Ovary (tissue), 9 donors: ENCODE data around the gene TMED6. TPM values are rescaled to one million over a fixed set of nuclear protein-coding genes. Genes with fewer than 3 reads are reported as not detected.

Source experiments
- DNase-seq, 5 donors: peaks; one replicate each; pipeline ENCODE4 v3.0.0-alpha.2; 2019 to 2020
- H3K27ac ChIP-seq, 2 donors: fragments of 200-600 bp; one replicate each; pipeline versions ENCODE4 v1.5.1 to v1.8.0; 2019 to 2022
- H3K27me3 ChIP-seq: fragments of 200-600 bp; one replicate; pipeline ENCODE4 v1.8.0; 2022
- H3K36me3 ChIP-seq: fragments of 200-600 bp; sonication (generic); one replicate; pipeline ENCODE4 v1.5.1; 2019
- H3K4me1 ChIP-seq: one replicate; pipeline ENCODE4 v1.8.1; 2013; ENCODE audit warnings: mild to moderate bottlenecking, moderate library complexity; ENCODE audit not compliant: insufficient read depth
- H3K4me3 ChIP-seq: fragments of 200-600 bp; sonication (generic); one replicate; pipeline ENCODE4 v1.5.1; 2017
- H3K9me3 ChIP-seq, 2 donors: fragments of 200-600 bp in 1 of 2; sonication (generic) in 1 of 2; one replicate each; pipeline versions ENCODE4 v1.5.1 to v1.8.1; 2013 to 2019; ENCODE audit warnings: mild to moderate bottlenecking in 1 of 2, moderate library complexity in 1 of 2
- CTCF ChIP-seq, 3 donors: fragments of 450-650 bp in 2 of 3; fragments of 200-600 bp in 1 of 3; IDR thresholded peaks; one replicate each; pipeline versions ENCODE4 v1.5.1 to v1.8.0; 2016 to 2022; ENCODE audit warnings: antibody characterized with exemption in 3 of 3, mild to moderate bottlenecking in 1 of 3
- EP300 ChIP-seq: sonication (generic); formaldehyde crosslinking; IDR thresholded peaks from one replicate; pipeline ENCODE4 v1.6.1; 2017; ENCODE audit warnings: antibody characterized with exemption
- POLR2A ChIP-seq: fragments of 450-650 bp; IDR thresholded peaks from one replicate; pipeline ENCODE4 v1.6.1; 2017; ENCODE audit warnings: antibody characterized with exemption, mild to moderate bottlenecking, moderate library complexity
- WGBS, 3 donors: extraction: QIAGEN DNeasy Blood & Tissue Kit in 1 of 3; methylation state at CpG; one replicate each; pipeline versions ENCODE4 v1.1.5 to v1.1.7; 2013 to 2017; 5-methylcytosine and 5-hydroxymethylcytosine counted together
- intact Hi-C, 4 donors: fragments of 100-400 bp; cut with DNase I; formaldehyde crosslinking; loops; one replicate each; pipeline versions ENCODE4 v1.11.0 to v1.15.1; 2022 to 2023
- polyA plus RNA-seq, 2 donors: library from polyadenylated mRNA; stranded (reverse); fragments of 200-250 nt in 1 of 2; fragments of 350-450 nt in 1 of 2; fragmentation: Illumina TruSeq in 1 of 2; extraction: RNeasy Lipid Tissue Mini Kit (QIAGEN cat#74804) in 1 of 2; gene quantifications; one replicate each; pipeline ENCODE4 v1.2.3, GENCODE V29; 2013 to 2014
- total RNA-seq, 7 donors: library from RNA; depleted of rRNA in 2 of 7; stranded (reverse); fragments of >200 nt in 2 of 7; fragmentation: NEBNext Ultra II Directional in 3 of 7; extraction: Animal tissue kit (Norgen Biotek cat#: 25700) in 3 of 7; gene quantifications; one replicate each; pipeline versions ENCODE4 v1.1.0 to v1.2.4, GENCODE V29; 2016 to 2023
- donor health status: DM: no; HTN: no; CAD: no; lungs with moderate emphysema.
- donor health status: DM: no; HTN: no; CAD: no.
- donor health status: Bipolar disorder and iron deficiency.
- donor health status: DM: yes; HTN: yes; CAD: no.
- donor health status: DM: no; HTN: no; CAD: no.
- donor health status: DM: yes; HTN: yes; CAD: no.

TMED6 gene
- total and polyA plus RNA-seq, 9 donors, result 0.51 to 4.9 (median 0.66) TPM; not detected in 3

GRCh38 chr16:69314534-69314933 is 37.1 kb downstream of the TMED6 start:
- no peak overlapping the region for H3K27ac ChIP-seq
- intact Hi-C loops, result no loop called here

GRCh38 chr16:69313469-69313868 is 38.1 kb downstream of the TMED6 start:
- WGBS, 3 donors, result 93 to 96% (median 93%) methylated on average over 5 of the region's 5 CpGs
- no peaks in the 10 kb centered on the region for H3K36me3 ChIP-seq
- intact Hi-C loops, result no loop called here

More at GRCh38 chr16:69314534-69314933, 37.1 kb downstream of the TMED6 start:
- 61 to 79% (median 74%) methylated on average over 11 of the region's 11 CpGs for WGBS, 3 donors
- H3K9me3 ChIP-seq, result no peaks in the 10 kb centered on the region
- TF ChIP-seq CTCF (IDR thresholded peaks at IDR 0.05) (no peak), EP300 (no peak), POLR2A (no peak)
- no peaks in the 10 kb centered on the region for H3K36me3 ChIP-seq
- H3K27me3 ChIP-seq, result no peaks in the 10 kb centered on the region
- H3K4me3 ChIP-seq, result no peak overlapping the region
- peaks cover 2% of the 10 kb centered on the region for H3K4me1 ChIP-seq
- DNase-seq, result peak in 1 of 5 donors; percentile 11

GRCh38 chr16:69311533-69312387 is 39.8 kb downstream of the TMED6 start:
- WGBS, 3 donors, result 1% methylated on average over 53 to 59 of the region's 59 CpGs
- Histone ChIP-seq H3K27ac (peak overlapping the region; percentile 46 to 74), H3K27me3 (no peaks in the 10 kb centered on the region), H3K4me3 (peak overlapping the region; percentile 92), H3K4me1 (peaks cover 2% of the 10 kb centered on the region), H3K36me3 (no peaks in the 10 kb centered on the region), H3K9me3 (no peaks in the 10 kb centered on the region)
- no peak for TF ChIP-seq CTCF (IDR thresholded peaks at IDR 0.05)
- TF ChIP-seq POLR2A, result no peak
- no peak for TF ChIP-seq EP300
- DNase-seq, result peak in 1 of 5 donors; percentile 49
- intact Hi-C loops, result no loop called here

More at GRCh38 chr16:69313469-69313868, 38.1 kb downstream of the TMED6 start:
- DNase-seq, result no peak
- H3K4me1 ChIP-seq, result peaks cover 2% of the 10 kb centered on the region
- TF ChIP-seq CTCF (IDR thresholded peaks at IDR 0.05) (no peak), POLR2A (no peak), EP300 (no peak)
- no peak overlapping the region for H3K27ac ChIP-seq
- H3K27me3 ChIP-seq, result no peaks in the 10 kb centered on the region
- H3K4me3 ChIP-seq, result no peak overlapping the region
- no peaks in the 10 kb centered on the region for H3K9me3 ChIP-seq

GRCh38 chr16:69310653-69311532 is 40.7 kb downstream of the TMED6 start, which contains the start of gene VPS4A:
VPS4A (plus strand) TSS chr16:69311350; CDS start chr16:69311512, 162 bp downstream.
- H3K9me3 ChIP-seq, result no peaks in the 10 kb centered on the region
- WGBS, 3 donors, result 9 to 16% (median 11%) methylated on average over 43 to 70 of the region's 70 CpGs
- DNase-seq, result peak; percentile 95 to 99 (median 97)
- H3K4me3 ChIP-seq, result peak within 1 kb of the TSS; percentile 92
- H3K4me1 ChIP-seq, result peaks cover 2% of the 10 kb centered on the region
- H3K36me3 ChIP-seq, result no peaks in the 10 kb centered on the region
- H3K27me3 ChIP-seq, result no peaks in the 10 kb centered on the region
- TF ChIP-seq CTCF (IDR thresholded peaks at IDR 0.05) (peak; percentile 86 to 97 (median 92)), POLR2A (peak; percentile 76), EP300 (no peak)
- peak within 1 kb of the TSS; percentile 46 to 74 for H3K27ac ChIP-seq
- intact Hi-C loops, result no loop called here
